ENCODE data around the gene ANKRD30A. TPM values are rescaled to one million over a fixed set of nuclear protein-coding genes. Genes with fewer than 3 reads are reported as not detected.

The ANKRD30A gene
- total and polyA plus RNA-seq, 2 experiments from 2014 or later, result not detected

DNA sequence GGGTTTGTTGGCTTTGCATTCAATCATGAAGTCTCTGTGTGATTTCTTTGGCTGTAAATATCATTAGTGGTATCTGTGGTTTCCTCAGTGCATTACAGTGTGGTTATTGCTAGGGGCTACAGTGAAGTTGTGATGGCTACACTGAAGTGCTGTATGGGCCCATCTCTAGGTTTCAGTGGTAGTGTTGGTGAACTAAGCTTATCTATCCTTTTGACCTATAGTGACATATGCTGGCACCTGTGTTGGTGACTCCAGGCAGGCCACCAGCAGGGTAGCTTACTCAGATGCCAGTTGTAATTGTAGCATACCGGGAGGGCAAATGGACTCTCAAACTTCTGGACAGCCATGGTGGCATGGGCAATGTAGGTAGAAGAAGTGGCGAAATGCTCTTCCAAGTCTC is 219.0 kb downstream of the ANKRD30A start (continued):
- TF ChIP-seq, protein P1, sequence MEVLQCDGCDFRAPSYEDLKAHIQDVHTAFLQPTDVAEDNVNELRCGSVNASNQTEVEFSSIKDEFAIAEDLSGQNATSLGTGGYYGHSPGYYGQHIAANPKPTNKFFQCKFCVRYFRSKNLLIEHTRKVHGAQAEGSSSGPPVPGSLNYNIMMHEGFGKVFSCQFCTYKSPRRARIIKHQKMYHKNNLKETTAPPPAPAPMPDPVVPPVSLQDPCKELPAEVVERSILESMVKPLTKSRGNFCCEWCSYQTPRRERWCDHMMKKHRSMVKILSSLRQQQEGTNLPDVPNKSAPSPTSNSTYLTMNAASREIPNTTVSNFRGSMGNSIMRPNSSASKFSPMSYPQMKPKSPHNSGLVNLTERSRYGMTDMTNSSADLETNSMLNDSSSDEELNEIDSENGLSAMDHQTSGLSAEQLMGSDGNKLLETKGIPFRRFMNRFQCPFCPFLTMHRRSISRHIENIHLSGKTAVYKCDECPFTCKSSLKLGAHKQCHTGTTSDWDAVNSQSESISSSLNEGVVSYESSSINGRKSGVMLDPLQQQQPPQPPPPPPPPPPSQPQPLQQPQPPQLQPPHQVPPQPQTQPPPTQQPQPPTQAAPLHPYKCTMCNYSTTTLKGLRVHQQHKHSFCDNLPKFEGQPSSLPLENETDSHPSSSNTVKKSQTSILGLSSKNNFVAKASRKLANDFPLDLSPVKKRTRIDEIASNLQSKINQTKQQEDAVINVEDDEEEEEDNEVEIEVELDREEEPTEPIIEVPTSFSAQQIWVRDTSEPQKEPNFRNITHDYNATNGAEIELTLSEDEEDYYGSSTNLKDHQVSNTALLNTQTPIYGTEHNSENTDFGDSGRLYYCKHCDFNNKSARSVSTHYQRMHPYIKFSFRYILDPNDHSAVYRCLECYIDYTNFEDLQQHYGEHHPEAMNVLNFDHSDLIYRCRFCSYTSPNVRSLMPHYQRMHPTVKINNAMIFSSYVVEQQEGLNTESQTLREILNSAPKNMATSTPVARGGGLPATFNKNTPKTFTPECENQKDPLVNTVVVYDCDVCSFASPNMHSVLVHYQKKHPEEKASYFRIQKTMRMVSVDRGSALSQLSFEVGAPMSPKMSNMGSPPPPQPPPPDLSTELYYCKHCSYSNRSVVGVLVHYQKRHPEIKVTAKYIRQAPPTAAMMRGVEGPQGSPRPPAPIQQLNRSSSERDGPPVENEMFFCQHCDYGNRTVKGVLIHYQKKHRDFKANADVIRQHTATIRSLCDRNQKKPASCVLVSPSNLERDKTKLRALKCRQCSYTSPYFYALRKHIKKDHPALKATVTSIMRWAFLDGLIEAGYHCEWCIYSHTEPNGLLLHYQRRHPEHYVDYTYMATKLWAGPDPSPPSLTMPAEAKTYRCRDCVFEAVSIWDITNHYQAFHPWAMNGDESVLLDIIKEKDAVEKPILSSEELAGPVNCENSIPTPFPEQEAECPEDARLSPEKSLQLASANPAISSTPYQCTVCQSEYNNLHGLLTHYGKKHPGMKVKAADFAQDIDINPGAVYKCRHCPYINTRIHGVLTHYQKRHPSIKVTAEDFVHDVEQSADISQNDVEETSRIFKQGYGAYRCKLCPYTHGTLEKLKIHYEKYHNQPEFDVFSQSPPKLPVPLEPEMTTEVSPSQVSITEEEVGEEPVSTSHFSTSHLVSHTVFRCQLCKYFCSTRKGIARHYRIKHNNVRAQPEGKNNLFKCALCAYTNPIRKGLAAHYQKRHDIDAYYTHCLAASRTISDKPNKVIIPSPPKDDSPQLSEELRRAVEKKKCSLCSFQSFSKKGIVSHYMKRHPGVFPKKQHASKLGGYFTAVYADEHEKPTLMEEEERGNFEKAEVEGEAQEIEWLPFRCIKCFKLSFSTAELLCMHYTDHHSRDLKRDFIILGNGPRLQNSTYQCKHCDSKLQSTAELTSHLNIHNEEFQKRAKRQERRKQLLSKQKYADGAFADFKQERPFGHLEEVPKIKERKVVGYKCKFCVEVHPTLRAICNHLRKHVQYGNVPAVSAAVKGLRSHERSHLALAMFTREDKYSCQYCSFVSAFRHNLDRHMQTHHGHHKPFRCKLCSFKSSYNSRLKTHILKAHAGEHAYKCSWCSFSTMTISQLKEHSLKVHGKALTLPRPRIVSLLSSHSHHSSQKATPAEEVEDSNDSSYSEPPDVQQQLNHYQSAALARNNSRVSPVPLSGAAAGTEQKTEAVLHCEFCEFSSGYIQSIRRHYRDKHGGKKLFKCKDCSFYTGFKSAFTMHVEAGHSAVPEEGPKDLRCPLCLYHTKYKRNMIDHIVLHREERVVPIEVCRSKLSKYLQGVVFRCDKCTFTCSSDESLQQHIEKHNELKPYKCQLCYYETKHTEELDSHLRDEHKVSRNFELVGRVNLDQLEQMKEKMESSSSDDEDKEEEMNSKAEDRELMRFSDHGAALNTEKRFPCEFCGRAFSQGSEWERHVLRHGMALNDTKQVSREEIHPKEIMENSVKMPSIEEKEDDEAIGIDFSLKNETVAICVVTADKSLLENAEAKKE (CRISPR knock-in tag; IDR thresholded peaks at IDR 0.05), result no peak
- TF ChIP-seq NANOG (IDR thresholded peaks at IDR 0.05; ENCODE audit: borderline replicate concordance), result no peak
- TF ChIP-seq ZNF331 (CRISPR knock-in tag; IDR thresholded peaks at IDR 0.05; ENCODE audit: low read depth), result no peak
- no peak for TF ChIP-seq POLR2AphosphoS5 (IDR thresholded peaks at IDR 0.05; ENCODE audit: low read depth)
- TF ChIP-seq STAT1 (IDR thresholded peaks at IDR 0.05; ENCODE audit: unreplicated experiment), result no peak
- TF ChIP-seq, protein P2, sequence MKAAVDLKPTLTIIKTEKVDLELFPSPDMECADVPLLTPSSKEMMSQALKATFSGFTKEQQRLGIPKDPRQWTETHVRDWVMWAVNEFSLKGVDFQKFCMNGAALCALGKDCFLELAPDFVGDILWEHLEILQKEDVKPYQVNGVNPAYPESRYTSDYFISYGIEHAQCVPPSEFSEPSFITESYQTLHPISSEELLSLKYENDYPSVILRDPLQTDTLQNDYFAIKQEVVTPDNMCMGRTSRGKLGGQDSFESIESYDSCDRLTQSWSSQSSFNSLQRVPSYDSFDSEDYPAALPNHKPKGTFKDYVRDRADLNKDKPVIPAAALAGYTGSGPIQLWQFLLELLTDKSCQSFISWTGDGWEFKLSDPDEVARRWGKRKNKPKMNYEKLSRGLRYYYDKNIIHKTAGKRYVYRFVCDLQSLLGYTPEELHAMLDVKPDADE (IDR thresholded peaks at IDR 0.05), result no peak
- no peak for TF ChIP-seq CREB1 (CRISPR knock-in tag; IDR thresholded peaks at IDR 0.05; ENCODE audit: low read depth)
- no peak for TF ChIP-seq JUNB (IDR thresholded peaks at IDR 0.05; ENCODE audit: unreplicated experiment)
- TF ChIP-seq, protein P3, sequence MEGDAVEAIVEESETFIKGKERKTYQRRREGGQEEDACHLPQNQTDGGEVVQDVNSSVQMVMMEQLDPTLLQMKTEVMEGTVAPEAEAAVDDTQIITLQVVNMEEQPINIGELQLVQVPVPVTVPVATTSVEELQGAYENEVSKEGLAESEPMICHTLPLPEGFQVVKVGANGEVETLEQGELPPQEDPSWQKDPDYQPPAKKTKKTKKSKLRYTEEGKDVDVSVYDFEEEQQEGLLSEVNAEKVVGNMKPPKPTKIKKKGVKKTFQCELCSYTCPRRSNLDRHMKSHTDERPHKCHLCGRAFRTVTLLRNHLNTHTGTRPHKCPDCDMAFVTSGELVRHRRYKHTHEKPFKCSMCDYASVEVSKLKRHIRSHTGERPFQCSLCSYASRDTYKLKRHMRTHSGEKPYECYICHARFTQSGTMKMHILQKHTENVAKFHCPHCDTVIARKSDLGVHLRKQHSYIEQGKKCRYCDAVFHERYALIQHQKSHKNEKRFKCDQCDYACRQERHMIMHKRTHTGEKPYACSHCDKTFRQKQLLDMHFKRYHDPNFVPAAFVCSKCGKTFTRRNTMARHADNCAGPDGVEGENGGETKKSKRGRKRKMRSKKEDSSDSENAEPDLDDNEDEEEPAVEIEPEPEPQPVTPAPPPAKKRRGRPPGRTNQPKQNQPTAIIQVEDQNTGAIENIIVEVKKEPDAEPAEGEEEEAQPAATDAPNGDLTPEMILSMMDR (conservative IDR thresholded peaks at IDR 0.05; ENCODE audit: low read depth in 2 of 2), result no peak
- no peak for TF ChIP-seq EZH2phosphoT487 (IDR thresholded peaks at IDR 0.05; ENCODE audit: unreplicated experiment)
- no peak for TF ChIP-seq ZNF114 (CRISPR knock-in tag; IDR thresholded peaks at IDR 0.05)

Data from GM23338 (cell line).